ENCODE measurements around the gene ATIC.
A peak's percentile ranks its signal among the peaks of the same experiment; 100 is the strongest.

Gene ATIC

GRCh38 chr2:215376103-215376780 is 64.4 kb downstream of the ATIC start:
- DNase-seq (ENCODE audit: low spot score) = no peak

GRCh38 chr2:215377283-215377682 is 65.4 kb downstream of the ATIC start:
- no peak for DNase-seq (ENCODE audit: low spot score)

- no peak for DNase-seq (ENCODE audit: low spot score)
These were observed 66.2 kb downstream of the ATIC start for GRCh38 chr2:215378045-215378444.

GRCh38 chr2:215379039-215379438 is 67.2 kb downstream of the ATIC start:
- no peak for DNase-seq (ENCODE audit: low spot score)

- DNase-seq (ENCODE audit: low spot score) = no peak
These were observed 68.1 kb downstream of the ATIC start for GRCh38 chr2:215379948-215380347.

GRCh38 chr2:215380699-215381098 is 68.8 kb downstream of the ATIC start:
- no peak for DNase-seq (ENCODE audit: low spot score)

GRCh38 chr2:215382011-215382410 is 70.2 kb downstream of the ATIC start:
- no peak for DNase-seq (ENCODE audit: low spot score)

GRCh38 chr2:215382480-215382879 is 70.6 kb downstream of the ATIC start:
- DNase-seq (ENCODE audit: low spot score) = no peak

GRCh38 chr2:215383652-215384279 is 71.9 kb downstream of the ATIC start:
- DNase-seq (ENCODE audit: low spot score) = no peak

- DNase-seq (ENCODE audit: low spot score) = no peak
These were observed 72.9 kb downstream of the ATIC start for GRCh38 chr2:215384710-215385109.

GRCh38 chr2:215386566-215386965 is 74.7 kb downstream of the ATIC start:
- DNase-seq (ENCODE audit: low spot score) = no peak

GRCh38 chr2:215388002-215388728 is 76.3 kb downstream of the ATIC start:
- no peak for DNase-seq (ENCODE audit: low spot score)

- DNase-seq (ENCODE audit: low spot score) = no peak
These were observed 78.7 kb downstream of the ATIC start for GRCh38 chr2:215390550-215390913.

GRCh38 chr2:215391531-215391930 is 79.7 kb downstream of the ATIC start:
- DNase-seq (ENCODE audit: low spot score) = no peak

- DNase-seq (ENCODE audit: low spot score) = no peak
These were observed 80.3 kb downstream of the ATIC start for GRCh38 chr2:215392164-215392563.

GRCh38 chr2:215392687-215393270 is 80.9 kb downstream of the ATIC start:
- DNase-seq (ENCODE audit: low spot score) = no peak

- no peak for DNase-seq (ENCODE audit: low spot score)
These were observed 82.4 kb downstream of the ATIC start for GRCh38 chr2:215394102-215394805.

- DNase-seq (ENCODE audit: low spot score) = no peak
These were observed 84.0 kb downstream of the ATIC start for GRCh38 chr2:215395687-215396460.

GRCh38 chr2:215396595-215397313 is 84.9 kb downstream of the ATIC start:
- DNase-seq (ENCODE audit: low spot score) = peak; percentile 48

- DNase-seq (ENCODE audit: low spot score) = no peak
These were observed 85.9 kb downstream of the ATIC start for GRCh38 chr2:215397632-215398341.
